ENCODE results near the gene NEURL4.

GRCh38 chr17:7294614-7295153 lies 34.5 kb downstream of the NEURL4 start, which contains the start of gene YBX2:
- TF ChIP-seq POLR2A (IDR thresholded peaks at IDR 0.05) (no peak), CTCF (IDR thresholded peaks at IDR 0.05) (no peak), EP300 (IDR thresholded peaks at IDR 0.05) (no peak)
